IMR-90 (cell line): Measurements from ENCODE around the gene ASAP2.

Experiments used
- CEBPB ChIP-seq: IDR thresholded peaks from 2 replicates; pipeline ENCODE4 v1.6.1; 2012; ENCODE audit warnings: low read depth, low read length, improper control_type of control experiment
- POLR2A ChIP-seq: IDR thresholded peaks from 2 replicates; pipeline ENCODE4 v1.6.1; 2012; ENCODE audit warnings: mild to moderate bottlenecking, low read depth, low read length
- RAD21 ChIP-seq: IDR thresholded peaks from 2 replicates; pipeline ENCODE4 v1.6.1; 2012; ENCODE audit warnings: low read length, improper control_type of control experiment
- TF ChIP-seq, protein P1 (sequence below): conservative IDR thresholded peaks from 2 replicates; pipeline ENCODE4 v1.5.1; 2012; ENCODE audit warnings: mild to moderate bottlenecking, low read depth, low read length, improper control_type of control experiment

DNA sequence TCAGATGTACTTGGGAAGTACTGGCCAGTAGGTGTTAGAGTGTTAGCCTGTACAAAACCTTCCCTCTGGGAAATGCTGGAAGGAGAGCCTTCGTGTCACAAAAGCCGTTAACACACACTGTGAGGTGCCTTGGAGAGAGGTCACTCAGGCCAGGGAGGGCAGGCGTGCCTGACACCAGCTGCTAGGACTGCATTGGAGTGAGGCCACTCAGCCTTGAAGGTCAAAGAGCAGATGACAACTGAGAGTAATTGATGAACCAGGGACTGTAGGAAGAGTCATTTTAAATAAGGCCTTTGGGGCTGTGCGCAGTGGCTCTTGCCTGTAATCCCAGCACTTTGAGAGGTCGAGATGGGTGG, 45.4 kb downstream of the ASAP2 start:
- TF ChIP-seq, protein P1, sequence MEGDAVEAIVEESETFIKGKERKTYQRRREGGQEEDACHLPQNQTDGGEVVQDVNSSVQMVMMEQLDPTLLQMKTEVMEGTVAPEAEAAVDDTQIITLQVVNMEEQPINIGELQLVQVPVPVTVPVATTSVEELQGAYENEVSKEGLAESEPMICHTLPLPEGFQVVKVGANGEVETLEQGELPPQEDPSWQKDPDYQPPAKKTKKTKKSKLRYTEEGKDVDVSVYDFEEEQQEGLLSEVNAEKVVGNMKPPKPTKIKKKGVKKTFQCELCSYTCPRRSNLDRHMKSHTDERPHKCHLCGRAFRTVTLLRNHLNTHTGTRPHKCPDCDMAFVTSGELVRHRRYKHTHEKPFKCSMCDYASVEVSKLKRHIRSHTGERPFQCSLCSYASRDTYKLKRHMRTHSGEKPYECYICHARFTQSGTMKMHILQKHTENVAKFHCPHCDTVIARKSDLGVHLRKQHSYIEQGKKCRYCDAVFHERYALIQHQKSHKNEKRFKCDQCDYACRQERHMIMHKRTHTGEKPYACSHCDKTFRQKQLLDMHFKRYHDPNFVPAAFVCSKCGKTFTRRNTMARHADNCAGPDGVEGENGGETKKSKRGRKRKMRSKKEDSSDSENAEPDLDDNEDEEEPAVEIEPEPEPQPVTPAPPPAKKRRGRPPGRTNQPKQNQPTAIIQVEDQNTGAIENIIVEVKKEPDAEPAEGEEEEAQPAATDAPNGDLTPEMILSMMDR, result no peak
- TF ChIP-seq RAD21, result no peak
- no peak for TF ChIP-seq POLR2A
- TF ChIP-seq CEBPB, result no peak
